Measurements from ENCODE around the gene AADACL3. TPM values are rescaled to one million over a fixed set of nuclear protein-coding genes. Genes with fewer than 3 reads are reported as not detected.
"Not testable (repeated sequence)": the region's sequence is repeated elsewhere in the genome, so short reads cannot be mapped to it uniquely, and the experiment has no call there.

Gene AADACL3
- total RNA-seq: not detected
- polyA plus RNA-seq: not detected
- long read RNA-seq, donor 1: 0 reads
- long read RNA-seq, donor 2: 0 reads
- long read RNA-seq, donor 3: 0 reads
- long read RNA-seq, donor 4: 0 reads
- long read RNA-seq, donor 5: 0 reads
- long read RNA-seq, donor 6: 0 reads
- long read RNA-seq, donor 7: 0 reads
- long read RNA-seq, donor 8: 0 reads
- long read RNA-seq, donor 9: 0 reads
- long read RNA-seq, donor 10: 0 reads

- Histone ChIP-seq H3K36me3 (replicated peaks in 1 of 2) (no peaks in the 10 kb centered on the region), H3K27me3 (no peaks in the 10 kb centered on the region), H3K4me3 (no peak within 1 kb of the TSS), H3K9me3 (replicated peaks in 1 of 3) (no peaks in the 10 kb centered on the region), H3K27ac (no peak within 1 kb of the TSS), H3K4me1 (replicated peaks in 1 of 2) (no peaks in the 10 kb centered on the region)
- DNase-seq: no peak
- WGBS, 4 donors: 77 to 92% (median 86%) methylated on average over 7 to 8 of the region's 8 CpGs
- intact Hi-C loops (cut with DNase I): no loop called here
- TF ChIP-seq POLR2A (IDR thresholded peaks at IDR 0.05) (no peak), CTCF (IDR thresholded peaks at IDR 0.05) (no peak)
These were observed at the start of gene AADACL3 for GRCh38 chr1:12715896-12716437. Gene AADACL3, plus strand, starts transcription at chr1:12716110. Its CDS starts 67 bp downstream, at chr1:12716177.

- H3K4me3 ChIP-seq: no peak overlapping the region
- WGBS, 4 donors: 80 to 88% (median 84%) methylated on average over 15 of the region's 15 CpGs
- H3K27ac ChIP-seq: no peak overlapping the region
- H3K36me3 ChIP-seq (replicated peaks in 1 of 2): no peaks in the 10 kb centered on the region
- TF ChIP-seq POLR2A (IDR thresholded peaks at IDR 0.05) (no peak), CTCF (IDR thresholded peaks at IDR 0.05) (no peak)
- DNase-seq: no peak
- no peaks in the 10 kb centered on the region for H3K4me1 ChIP-seq (replicated peaks in 1 of 2)
- H3K27me3 ChIP-seq: no peaks in the 10 kb centered on the region
- H3K9me3 ChIP-seq (replicated peaks in 1 of 3): no peaks in the 10 kb centered on the region
- intact Hi-C loops (cut with DNase I): no loop called here
These were observed 49.7 kb upstream of the AADACL3 start for GRCh38 chr1:12666141-12666735.

- Histone ChIP-seq H3K36me3 (replicated peaks in 1 of 2) (no peaks in the 10 kb centered on the region), H3K9me3 (replicated peaks in 1 of 3) (no peaks in the 10 kb centered on the region), H3K4me1 (replicated peaks in 1 of 2) (no peaks in the 10 kb centered on the region), H3K4me3 (no peak overlapping the region), H3K27ac (no peak overlapping the region), H3K27me3 (peaks cover 6% of the 10 kb centered on the region)
- intact Hi-C loops (cut with DNase I): no loop called here
- TF ChIP-seq POLR2A (IDR thresholded peaks at IDR 0.05): no peak
- TF ChIP-seq CTCF (IDR thresholded peaks at IDR 0.05): no peak
- WGBS, 4 donors: 58 to 82% (median 65%) methylated on average over 3 of the region's 3 CpGs
- DNase-seq: no peak
These were observed 46.3 kb upstream of the AADACL3 start for GRCh38 chr1:12669529-12670068.

- H3K4me3 ChIP-seq: no peak overlapping the region
These were observed 41.6 kb upstream of the AADACL3 start for GRCh38 chr1:12674358-12674757.

GRCh38 chr1:12676122-12676521 lies 39.8 kb upstream of the AADACL3 start:
- H3K4me1 ChIP-seq (replicated peaks in 1 of 2); DNase-seq; H3K4me3 ChIP-seq; H3K27ac ChIP-seq; H3K36me3 ChIP-seq (replicated peaks in 1 of 2); intact Hi-C loops (cut with DNase I); H3K9me3 ChIP-seq (replicated peaks in 1 of 3): not testable (repeated sequence)
- H3K27me3 ChIP-seq: peaks cover 15% of the 10 kb centered on the region
- 62 to 86% (median 75%) methylated on average over 4 of the region's 4 CpGs for WGBS, 4 donors

More at GRCh38 chr1:12674358-12674757, 41.6 kb upstream of the AADACL3 start:
- no peaks in the 10 kb centered on the region for H3K9me3 ChIP-seq (replicated peaks in 1 of 3)
- no peak for TF ChIP-seq CTCF (IDR thresholded peaks at IDR 0.05)
- intact Hi-C loops (cut with DNase I): no loop called here
- no peak for DNase-seq
- no peaks in the 10 kb centered on the region for H3K36me3 ChIP-seq (replicated peaks in 1 of 2)
- H3K4me1 ChIP-seq (replicated peaks in 1 of 2): no peaks in the 10 kb centered on the region
- no peak overlapping the region for H3K27ac ChIP-seq
- peaks cover 15% of the 10 kb centered on the region for H3K27me3 ChIP-seq
